Small intestine (tissue), 7 donors: Measurements from ENCODE around the gene CABP4. TPM values are rescaled to one million over a fixed set of nuclear protein-coding genes. Genes with fewer than 3 reads are reported as not detected.
"Not testable (repeated sequence)": the region's sequence is repeated elsewhere in the genome, so short reads cannot be mapped to it uniquely, and the experiment has no call there.

Source experiments
- DNase-seq, 2 donors: peaks; one replicate each; pipeline versions ENCODE4 v3.0.0 to v3.0.0-alpha.2; 2013
- FAIRE-seq: peaks from 2 replicates; lab custom pipeline; 2012; peaks lifted over from hg19 to GRCh38; lab: Jason Lieb, UNC
- H3K27ac ChIP-seq, 3 donors: one replicate each; pipeline ENCODE4 v1.5.1; 2013; ENCODE audit warnings: low read length in 2 of 3, mild to moderate bottlenecking in 2 of 3, control low read depth in 1 of 3, inconsistent platforms in 1 of 3, low read depth in 1 of 3, moderate library complexity in 1 of 3
- H3K27me3 ChIP-seq, 3 donors: one replicate each; pipeline ENCODE4 v1.6.1; 2013; ENCODE audit warnings: low read length in 3 of 3, inconsistent platforms in 1 of 3; ENCODE audit not compliant: control insufficient read depth in 3 of 3, insufficient read depth in 3 of 3
- H3K36me3 ChIP-seq, 3 donors: one replicate each; pipeline ENCODE4 v1.6.1; 2013; ENCODE audit warnings: low read length in 3 of 3, inconsistent platforms in 1 of 3, low read depth in 1 of 3, mild to moderate bottlenecking in 1 of 3, moderate library complexity in 1 of 3; ENCODE audit not compliant: control insufficient read depth in 3 of 3, insufficient read depth in 2 of 3
- H3K4me1 ChIP-seq, 3 donors: one replicate each; pipeline ENCODE4 v1.6.1; 2013; ENCODE audit warnings: low read length in 2 of 3, inconsistent platforms in 1 of 3, low read depth in 1 of 3, mild to moderate bottlenecking in 1 of 3, moderate library complexity in 1 of 3; ENCODE audit not compliant: control insufficient read depth in 3 of 3, insufficient read depth in 2 of 3
- H3K4me3 ChIP-seq, 3 donors: one replicate each; pipeline ENCODE4 v1.5.1; 2013; ENCODE audit warnings: low read length in 3 of 3, control low read depth in 1 of 3, inconsistent platforms in 1 of 3, low read depth in 1 of 3, mild to moderate bottlenecking in 1 of 3, moderate library complexity in 1 of 3
- H3K9me3 ChIP-seq, 2 donors: one replicate each; pipeline ENCODE4 v1.6.1; 2013; ENCODE audit warnings: low read depth in 1 of 2, low read length in 1 of 2; ENCODE audit not compliant: control insufficient read depth in 2 of 2, insufficient read depth in 1 of 2
- WGBS, 3 donors: extraction: QIAGEN DNeasy Blood & Tissue Kit; methylation state at CpG; one replicate each; pipeline ENCODE4 v1.1.7; 2013; 5-methylcytosine and 5-hydroxymethylcytosine counted together
- polyA plus RNA-seq, 4 donors: library from polyadenylated mRNA; stranded (reverse) in 3 of 4; unstranded in 1 of 4; fragments of 200-250 nt in 3 of 4; fragments of 120-200 nt in 1 of 4; gene quantifications; one replicate each; pipeline versions ENCODE4 v1.2.1 to v1.2.3, GENCODE V29; 2013
- donor health status: healthy with polysubstance abuse.
- donor health status: control.
- donor health status: control.
- donor health status: Bipolar disorder and iron deficiency.
- donor health status: healthy.

The CABP4 gene
- polyA plus RNA-seq, 4 donors, result 0.27 to 1.1 (median 0.41) TPM; not detected in 1

DNA sequence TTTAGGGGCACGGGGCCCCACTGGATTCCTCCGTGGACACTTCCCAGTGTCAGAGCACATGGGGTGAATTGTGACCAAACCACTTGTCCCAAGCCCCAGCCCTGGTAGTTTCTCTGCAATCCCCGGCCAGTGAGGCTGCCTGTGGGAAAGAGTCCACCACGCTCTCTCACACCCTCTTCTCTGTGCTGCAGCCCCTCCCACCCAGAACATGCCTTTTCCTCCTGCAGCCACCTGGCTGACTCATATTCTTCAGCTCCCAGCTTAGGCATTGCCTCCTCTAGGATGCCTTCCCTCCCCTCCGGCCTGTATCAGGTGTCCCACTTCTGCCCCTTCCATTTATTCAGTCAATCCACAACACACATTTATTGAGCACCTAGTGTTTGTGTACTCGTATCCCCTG lies 32.3 kb upstream of the CABP4 start:
- no peak for FAIRE-seq
- peaks cover 0 to 2% (median 0%) of the 10 kb centered on the region in 3 donors for H3K36me3 ChIP-seq
- H3K4me1 ChIP-seq, result peaks cover 0 to 19% (median 0%) of the 10 kb centered on the region in 3 donors
- H3K27me3 ChIP-seq, result no peaks in the 10 kb centered on the region
- H3K9me3 ChIP-seq, result no peaks in the 10 kb centered on the region
- DNase-seq, result peak in 1 of 2 donors; percentile 36
- H3K27ac ChIP-seq, result no peak overlapping the region
- H3K4me3 ChIP-seq, result no peak overlapping the region
- WGBS, 3 donors, result 46 to 65% (median 61%) methylated on average over 6 of the region's 6 CpGs

DNA sequence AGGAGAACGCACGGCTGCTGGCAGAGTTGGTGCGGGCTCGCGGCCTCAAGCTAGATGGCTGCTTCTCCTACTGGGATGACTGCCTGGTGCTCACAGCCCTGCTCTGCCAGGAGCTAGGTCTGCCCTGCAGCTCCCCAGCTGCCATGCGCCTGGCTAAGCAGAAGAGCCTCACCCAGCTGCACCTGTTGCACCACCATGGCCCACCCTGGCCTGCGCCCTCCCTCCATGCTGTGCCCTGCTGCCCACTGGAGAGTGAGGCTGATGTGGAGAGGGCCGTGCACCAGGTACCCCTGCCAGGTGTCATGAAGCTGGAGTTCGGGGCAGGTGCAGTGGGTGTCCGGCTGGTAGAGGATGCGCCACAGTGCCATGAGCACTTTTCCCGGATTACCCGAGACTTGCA lies 31.7 kb upstream of the CABP4 start:
- no peak for FAIRE-seq
- H3K27ac ChIP-seq, result no peak overlapping the region
- peaks cover 0 to 19% (median 0%) of the 10 kb centered on the region in 3 donors for H3K4me1 ChIP-seq
- H3K4me3 ChIP-seq, result no peak overlapping the region
- DNase-seq, result no peak
- H3K27me3 ChIP-seq, result no peaks in the 10 kb centered on the region
- peaks cover 0 to 2% (median 0%) of the 10 kb centered on the region in 3 donors for H3K36me3 ChIP-seq
- WGBS, 3 donors, result 94 to 96% (median 95%) methylated on average over 13 of the region's 13 CpGs
- no peaks in the 10 kb centered on the region for H3K9me3 ChIP-seq

DNA sequence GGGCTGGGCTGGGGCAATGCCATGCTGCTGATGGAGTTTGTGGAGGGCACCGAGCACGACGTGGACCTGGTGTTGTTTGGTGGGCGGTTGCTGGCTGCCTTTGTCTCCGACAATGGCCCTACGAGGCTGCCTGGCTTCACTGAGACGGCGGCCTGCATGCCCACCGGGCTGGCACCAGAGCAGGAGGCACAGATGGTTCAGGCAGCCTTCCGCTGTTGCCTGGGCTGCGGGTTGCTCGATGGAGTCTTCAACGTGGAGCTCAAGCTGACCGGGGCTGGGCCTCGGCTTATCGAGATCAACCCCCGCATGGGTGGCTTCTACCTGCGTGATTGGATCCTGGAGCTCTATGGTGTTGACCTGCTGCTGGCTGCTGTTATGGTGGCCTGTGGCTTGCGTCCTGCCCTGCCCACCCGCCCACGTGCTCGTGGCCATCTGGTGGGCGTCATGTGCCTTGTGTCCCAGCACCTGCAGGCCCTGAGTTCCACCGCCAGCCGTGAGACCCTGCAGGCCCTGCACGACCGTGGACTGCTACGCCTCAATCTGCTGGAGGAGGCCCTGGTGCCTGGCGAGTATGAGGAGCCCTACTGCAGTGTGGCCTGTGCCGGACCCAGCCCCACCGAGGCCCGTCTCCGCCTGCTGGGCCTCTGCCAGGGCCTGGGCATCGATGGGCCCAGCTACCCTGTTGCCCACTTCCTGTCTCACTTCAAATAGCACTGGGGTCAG lies 31.1 kb upstream of the CABP4 start:
- DNase-seq (no peak), FAIRE-seq (no peak)
- H3K27me3 ChIP-seq, result no peaks in the 10 kb centered on the region
- no peak overlapping the region for H3K27ac ChIP-seq
- no peak overlapping the region for H3K4me3 ChIP-seq
- WGBS, 3 donors, result 86 to 90% (median 89%) methylated on average over 23 to 34 of the region's 34 CpGs
- peaks cover 0 to 22% (median 0%) of the 10 kb centered on the region in 3 donors for H3K4me1 ChIP-seq
- no peaks in the 10 kb centered on the region for H3K9me3 ChIP-seq
- peaks cover 0 to 2% (median 0%) of the 10 kb centered on the region in 3 donors for H3K36me3 ChIP-seq

DNA sequence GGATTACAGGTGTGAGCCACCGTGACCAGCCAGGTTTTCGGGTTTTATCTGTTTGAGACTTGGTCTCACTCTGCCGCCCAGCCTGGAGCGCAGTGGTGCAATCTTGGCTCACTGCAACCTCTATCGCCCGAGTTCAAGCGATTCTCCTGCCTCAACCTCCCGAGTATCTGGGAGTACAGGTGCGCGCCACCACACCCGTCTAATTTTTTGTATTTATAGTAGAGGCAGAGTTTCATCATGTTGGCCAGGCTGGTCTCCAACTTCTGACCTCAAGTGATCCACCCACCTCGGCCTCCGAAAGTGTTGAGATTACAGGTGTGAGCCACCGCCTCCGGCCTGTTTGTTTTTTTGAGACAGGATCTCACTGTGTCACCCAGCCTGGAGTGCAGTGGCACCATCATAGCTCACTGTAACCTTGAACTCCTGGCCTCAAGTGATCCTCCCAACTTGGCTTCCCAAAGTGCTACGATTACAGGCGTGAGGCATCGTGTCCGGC lies 27.7 kb upstream of the CABP4 start:
- DNase-seq, H3K9me3 ChIP-seq, H3K27me3 ChIP-seq, FAIRE-seq: not testable (repeated sequence)
- 54 to 68% (median 63%) methylated on average over 19 of the region's 19 CpGs for WGBS, 3 donors
- Histone ChIP-seq H3K36me3 (peaks cover under 1 to 36% (median 11%) of the 10 kb centered on the region in 3 donors), H3K4me1 (peaks cover 4 to 20% (median 4%) of the 10 kb centered on the region in 3 donors), H3K27ac (peak overlapping the region; percentile 69 to 89 (median 80)), H3K4me3 (peak overlapping the region in 2 of 3 donors; percentile 54 to 57)

DNA sequence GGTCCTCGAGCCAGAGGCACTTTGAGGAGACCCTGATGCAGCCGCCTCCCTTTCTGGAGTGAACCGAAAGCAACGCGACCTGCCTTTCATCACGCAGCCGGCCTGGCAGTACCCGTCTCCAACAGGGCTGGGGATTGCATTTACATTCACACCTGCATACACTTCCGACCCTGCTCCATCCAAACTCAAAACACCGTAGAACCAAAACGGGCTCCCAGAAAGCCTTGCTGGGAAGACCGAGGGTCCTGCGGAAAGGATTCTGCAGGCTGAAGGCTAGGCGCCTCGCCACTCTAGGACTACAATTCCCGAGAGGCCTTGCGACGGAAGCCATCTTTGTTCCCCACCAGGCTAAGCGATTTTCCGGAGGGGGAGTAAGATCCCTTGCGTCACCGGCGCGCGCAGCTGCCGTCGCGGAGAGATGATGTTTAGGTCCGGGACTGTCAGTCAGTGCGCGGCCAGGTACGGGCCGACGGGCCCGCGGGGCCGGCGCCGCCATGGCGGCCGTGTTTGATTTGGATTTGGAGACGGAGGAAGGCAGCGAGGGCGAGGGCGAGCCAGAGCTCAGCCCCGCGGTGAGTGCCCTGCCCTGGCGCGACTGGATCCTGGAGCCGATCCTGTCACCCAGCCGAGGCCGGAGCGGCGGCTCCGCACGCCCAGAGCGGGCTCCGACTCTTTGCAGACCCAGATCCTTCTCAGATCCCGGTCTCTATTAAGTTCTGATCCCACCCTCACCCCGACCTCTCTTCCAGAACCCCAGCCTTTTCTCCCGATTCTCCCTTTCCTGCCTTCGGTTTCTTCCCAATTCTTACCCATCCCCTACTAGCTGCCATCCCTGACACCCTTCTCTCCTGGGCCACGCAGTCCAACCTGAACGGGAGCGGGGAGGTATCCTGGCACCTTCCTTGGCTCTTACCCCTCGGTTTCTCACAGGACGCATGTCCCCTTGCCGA lies 26.8 kb upstream of the CABP4 start, which contains the start of gene RPS6KB2:
Gene RPS6KB2, plus strand, starts transcription at position 443 of the 950 bp plus-strand sequence. Its CDS starts 52 bp downstream, at position 495.
- no peaks in the 10 kb centered on the region for H3K9me3 ChIP-seq
- no peak for FAIRE-seq
- no peaks in the 10 kb centered on the region for H3K27me3 ChIP-seq
- peaks cover 3 to 45% (median 13%) of the 10 kb centered on the region in 3 donors for H3K36me3 ChIP-seq
- 0 to 1% (median 0%) methylated on average over 58 to 68 of the region's 68 CpGs for WGBS, 3 donors
- peak within 1 kb of the TSS; percentile 54 to 65 (median 57) for H3K4me3 ChIP-seq
- peaks cover 4 to 16% (median 4%) of the 10 kb centered on the region in 3 donors for H3K4me1 ChIP-seq
- peak within 1 kb of the TSS; percentile 69 to 89 (median 80) for H3K27ac ChIP-seq
- DNase-seq, result peak; percentile 98 to 99

DNA sequence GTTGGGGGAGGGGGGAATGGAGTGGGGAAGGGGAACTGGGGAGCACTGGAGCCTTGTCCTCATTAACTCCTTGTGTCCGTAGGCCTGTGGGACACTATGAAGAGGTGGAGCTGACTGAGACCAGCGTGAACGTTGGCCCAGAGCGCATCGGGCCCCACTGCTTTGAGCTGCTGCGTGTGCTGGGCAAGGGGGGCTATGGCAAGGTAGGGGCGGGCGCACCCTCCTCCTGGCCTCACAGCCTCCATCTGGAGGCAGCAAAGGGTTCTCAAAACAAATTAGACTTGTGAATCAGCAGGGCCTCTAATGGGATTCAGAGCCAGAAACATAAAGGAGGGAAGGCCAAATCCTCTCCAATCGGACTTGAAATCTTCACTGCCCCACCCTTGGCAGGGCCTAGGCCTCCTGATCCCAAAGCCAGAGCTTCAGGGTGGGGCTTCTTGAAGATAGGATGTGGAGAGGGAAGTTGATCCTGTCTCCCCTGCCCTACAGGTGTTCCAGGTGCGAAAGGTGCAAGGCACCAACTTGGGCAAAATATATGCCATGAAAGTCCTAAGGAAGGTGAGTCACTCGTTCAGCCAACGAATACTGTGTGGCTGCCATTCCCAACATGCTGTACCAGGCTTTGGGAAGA lies 26.0 kb upstream of the CABP4 start:
- Histone ChIP-seq H3K27me3 (no peaks in the 10 kb centered on the region), H3K4me1 (peaks cover 4 to 16% (median 4%) of the 10 kb centered on the region in 3 donors), H3K9me3 (no peaks in the 10 kb centered on the region), H3K36me3 (peaks cover 3 to 53% (median 13%) of the 10 kb centered on the region in 3 donors), H3K27ac (peak overlapping the region in 2 of 3 donors; percentile 70 to 89), H3K4me3 (peak overlapping the region; percentile 54 to 65 (median 57))
- FAIRE-seq (no peak), DNase-seq (no peak)
- 16 to 40% (median 30%) methylated on average over 12 of the region's 12 CpGs for WGBS, 3 donors

DNA sequence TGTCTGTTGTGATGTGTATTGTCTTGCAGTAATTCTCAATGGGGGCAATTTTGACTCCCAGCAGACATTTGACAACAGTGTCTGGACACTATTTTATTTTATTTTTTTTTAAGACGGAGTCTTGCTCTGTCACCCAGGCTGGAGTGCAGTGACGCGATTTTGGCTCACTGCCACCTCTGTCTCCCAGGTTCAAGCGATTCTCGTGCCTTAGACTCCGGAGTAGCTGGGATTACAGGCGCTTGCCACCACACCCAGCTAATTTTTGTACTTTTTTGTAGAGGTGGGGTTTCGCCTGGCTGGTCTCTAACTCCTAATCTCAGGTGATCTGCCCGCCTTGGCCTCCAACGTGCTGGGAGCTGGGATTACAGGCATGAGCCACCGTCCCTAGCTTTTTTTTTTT lies 25.4 kb upstream of the CABP4 start:
- no peak for FAIRE-seq
- H3K9me3 ChIP-seq, result no peaks in the 10 kb centered on the region
- peaks cover 3 to 58% (median 13%) of the 10 kb centered on the region in 3 donors for H3K36me3 ChIP-seq
- H3K4me1 ChIP-seq, result peaks cover 4 to 16% (median 4%) of the 10 kb centered on the region in 3 donors
- DNase-seq, result no peak
- 61 to 83% (median 72%) methylated on average over 11 of the region's 11 CpGs for WGBS, 3 donors
- no peak overlapping the region for H3K27ac ChIP-seq
- H3K27me3 ChIP-seq, result no peaks in the 10 kb centered on the region
- peak overlapping the region in 2 of 3 donors; percentile 54 to 57 for H3K4me3 ChIP-seq
